Measurements from ENCODE around the gene FGF12. TPM values are rescaled to one million over a fixed set of nuclear protein-coding genes. Genes with fewer than 3 reads are reported as not detected.
"Not testable (repeated sequence)": the region's sequence is repeated elsewhere in the genome, so short reads cannot be mapped to it uniquely, and the experiment has no call there.

The FGF12 gene
- total RNA-seq (2014; rRNA removed; shearing (Covaris generic)) (not detected in 2 replicates), polyA plus RNA-seq (2016; fragmentation: Nextera tagmentation; extraction: Ambion mirVana) (not detected in 2 replicates)

- Histone ChIP-seq H3K79me2 (ENCODE audit: insufficient read depth) (no peaks in the 10 kb centered on the region), H3F3A (ENCODE audit: insufficient read depth) (no peaks in the 10 kb centered on the region), H3K27ac (no peak within 1 kb of the TSS), H3K9me2 (ENCODE audit: insufficient read depth) (no peaks in the 10 kb centered on the region), H3K36me3 (ENCODE audit: low read depth) (no peaks in the 10 kb centered on the region), H3K9me3 (ENCODE audit: low read depth) (no peaks in the 10 kb centered on the region), H4K20me1 (ENCODE audit: insufficient read depth) (no peaks in the 10 kb centered on the region), H3K27me3 (replicated peaks; ENCODE audit: insufficient read depth) (no peaks in the 10 kb centered on the region), H3K9ac (no peak within 1 kb of the TSS), H3K4me2 (ENCODE audit: unreplicated experiment) (no peak within 1 kb of the TSS), H3K4me3 (no peak within 1 kb of the TSS), H3K4me1 (ENCODE audit: insufficient read depth) (no peaks in the 10 kb centered on the region), H2AFZ (no peak within 1 kb of the TSS)
- DNase-seq = peak; percentile 8
- in situ Hi-C loops (cut with MboI) = no loop called here
- TF ChIP-seq EZH2phosphoT487 (IDR thresholded peaks at IDR 0.05; ENCODE audit: insufficient read depth, low read depth) = no peak
- no peak for TF ChIP-seq EZH2 (IDR thresholded peaks at IDR 0.05; ENCODE audit: insufficient read depth, poor library complexity, severe bottlenecking)
- 4 to 6% methylated on average over 29 to 36 of the region's 36 CpGs for WGBS, 2 experiments (ENCODE audit: low coverage in 1 of 2, low lambda C conversion rate in 2 of 2, missing lambda C conversion rate in 2 of 2)
Observed at GRCh38 chr3:192727032-192727847, at the start of gene FGF12. FGF12 (minus strand) TSS chr3:192727541.

DNA sequence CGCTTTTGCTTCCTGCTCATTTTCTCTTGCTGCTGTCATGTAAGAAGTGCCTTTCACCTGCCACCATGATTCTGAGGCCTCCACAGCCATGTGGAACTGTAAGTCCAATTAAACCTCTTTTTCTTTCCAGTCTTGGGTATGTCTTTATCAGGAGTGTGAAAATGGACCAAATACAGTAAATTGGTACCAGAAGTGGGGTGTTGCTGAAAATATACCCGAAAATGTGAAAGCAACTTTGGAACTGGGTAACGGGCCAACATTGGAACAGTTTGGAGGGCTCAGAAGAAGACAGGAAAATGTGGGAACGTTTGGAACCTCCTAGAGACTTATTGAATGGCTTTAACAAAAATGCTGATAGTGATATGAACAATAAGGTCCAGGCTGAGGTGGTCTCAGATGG lies 47.0 kb upstream of the FGF12 start:
- H3K9me2 ChIP-seq (ENCODE audit: insufficient read depth); in situ Hi-C loops (cut with MboI); H4K20me1 ChIP-seq (ENCODE audit: insufficient read depth); H3F3A ChIP-seq (ENCODE audit: insufficient read depth); H3K4me3 ChIP-seq; H3K79me2 ChIP-seq (ENCODE audit: insufficient read depth); H3K4me1 ChIP-seq (ENCODE audit: insufficient read depth); DNase-seq; H3K9me3 ChIP-seq (ENCODE audit: low read depth); H3K36me3 ChIP-seq (ENCODE audit: low read depth); H3K27me3 ChIP-seq (replicated peaks; ENCODE audit: insufficient read depth); H3K9ac ChIP-seq; H2AFZ ChIP-seq; H3K27ac ChIP-seq; H3K4me2 ChIP-seq (ENCODE audit: unreplicated experiment): not testable (repeated sequence)
- 33 to 38% methylated on average over 4 of the region's 4 CpGs for WGBS, 2 experiments (ENCODE audit: low coverage in 1 of 2, low lambda C conversion rate in 2 of 2, missing lambda C conversion rate in 2 of 2)

- Histone ChIP-seq H2AFZ (no peak overlapping the region), H4K20me1 (ENCODE audit: insufficient read depth) (no peaks in the 10 kb centered on the region), H3K9me2 (ENCODE audit: insufficient read depth) (no peaks in the 10 kb centered on the region), H3K9me3 (ENCODE audit: low read depth) (no peaks in the 10 kb centered on the region), H3K27ac (no peak overlapping the region), H3K79me2 (ENCODE audit: insufficient read depth) (no peaks in the 10 kb centered on the region), H3K27me3 (replicated peaks; ENCODE audit: insufficient read depth) (no peaks in the 10 kb centered on the region), H3K36me3 (ENCODE audit: low read depth) (no peaks in the 10 kb centered on the region), H3K4me3 (no peak overlapping the region), H3F3A (ENCODE audit: insufficient read depth) (no peaks in the 10 kb centered on the region), H3K4me2 (ENCODE audit: unreplicated experiment) (no peak overlapping the region), H3K9ac (no peak overlapping the region), H3K4me1 (ENCODE audit: insufficient read depth) (no peaks in the 10 kb centered on the region)
- WGBS, 2 experiments (ENCODE audit: low coverage in 1 of 2, low lambda C conversion rate in 2 of 2, missing lambda C conversion rate in 2 of 2) = 17 to 19% methylated on average over 5 of the region's 5 CpGs
- in situ Hi-C loops (cut with MboI) = no loop called here
- DNase-seq = peak; percentile 57
- TF ChIP-seq EZH2 (IDR thresholded peaks at IDR 0.05; ENCODE audit: insufficient read depth, poor library complexity, severe bottlenecking) = no peak
- TF ChIP-seq EZH2phosphoT487 (IDR thresholded peaks at IDR 0.05; ENCODE audit: insufficient read depth, low read depth) = no peak
Observed at GRCh38 chr3:192772240-192772894, 45.0 kb upstream of the FGF12 start.

DNA sequence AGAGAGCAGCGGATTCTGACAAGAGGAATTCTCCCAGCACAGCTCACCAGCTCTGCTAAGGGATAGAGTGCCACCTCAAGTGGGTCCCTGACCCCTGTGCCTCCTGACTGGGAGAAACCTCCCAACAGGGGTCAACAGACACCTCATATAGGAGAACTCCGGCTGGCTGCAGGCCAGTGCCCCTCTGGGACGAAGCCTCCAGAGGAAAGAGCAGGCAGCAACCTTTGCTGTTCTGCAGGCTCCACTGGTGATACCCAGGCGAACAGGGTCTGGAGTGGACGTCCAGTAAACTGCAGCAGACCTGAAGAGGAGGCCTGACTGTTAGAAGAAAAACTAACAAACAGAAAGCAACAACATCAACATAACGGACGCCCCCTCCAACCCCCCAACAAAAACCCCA lies 31.3 kb upstream of the FGF12 start:
- Histone ChIP-seq H3K79me2 (ENCODE audit: insufficient read depth) (no peaks in the 10 kb centered on the region), H3K36me3 (ENCODE audit: low read depth) (no peaks in the 10 kb centered on the region), H3K9me2 (ENCODE audit: insufficient read depth) (no peaks in the 10 kb centered on the region), H3K4me1 (ENCODE audit: insufficient read depth) (no peaks in the 10 kb centered on the region), H3K4me3 (no peak overlapping the region), H3K27ac (no peak overlapping the region), H3K4me2 (ENCODE audit: unreplicated experiment) (no peak overlapping the region), H3K27me3 (replicated peaks; ENCODE audit: insufficient read depth) (no peaks in the 10 kb centered on the region), H4K20me1 (ENCODE audit: insufficient read depth) (no peaks in the 10 kb centered on the region), H3K9ac (no peak overlapping the region), H3F3A (ENCODE audit: insufficient read depth) (no peaks in the 10 kb centered on the region), H2AFZ (no peak overlapping the region), H3K9me3 (ENCODE audit: low read depth) (no peaks in the 10 kb centered on the region)
- 34 to 38% methylated on average over 7 of the region's 7 CpGs for WGBS, 2 experiments (ENCODE audit: low coverage in 1 of 2, low lambda C conversion rate in 2 of 2, missing lambda C conversion rate in 2 of 2)
- DNase-seq = no peak
- in situ Hi-C loops (cut with MboI) = no loop called here
- no peak for TF ChIP-seq EZH2phosphoT487 (IDR thresholded peaks at IDR 0.05; ENCODE audit: insufficient read depth, low read depth)
- no peak for TF ChIP-seq EZH2 (IDR thresholded peaks at IDR 0.05; ENCODE audit: insufficient read depth, poor library complexity, severe bottlenecking)
